NCI-H748 (cell line): ENCODE measurements around the gene GABPB2.
A peak's percentile ranks its signal among the peaks of the same experiment; 100 is the strongest.

Experiments used
- DNase-seq: peaks from one replicate; lab custom pipeline; 2025; ENCODE audit not compliant: unreplicated experiment; lab: John Stamatoyannopoulos, UW

Gene GABPB2

GRCh38 chr1:151158326-151158725 lies 87.8 kb downstream of the GABPB2 start:
- no peak for DNase-seq

- no peak for DNase-seq
Measured at GRCh38 chr1:151158751-151159251, 88.2 kb downstream of the GABPB2 start.

GRCh38 chr1:151159373-151159772 lies 88.8 kb downstream of the GABPB2 start:
- DNase-seq = no peak

DNA sequence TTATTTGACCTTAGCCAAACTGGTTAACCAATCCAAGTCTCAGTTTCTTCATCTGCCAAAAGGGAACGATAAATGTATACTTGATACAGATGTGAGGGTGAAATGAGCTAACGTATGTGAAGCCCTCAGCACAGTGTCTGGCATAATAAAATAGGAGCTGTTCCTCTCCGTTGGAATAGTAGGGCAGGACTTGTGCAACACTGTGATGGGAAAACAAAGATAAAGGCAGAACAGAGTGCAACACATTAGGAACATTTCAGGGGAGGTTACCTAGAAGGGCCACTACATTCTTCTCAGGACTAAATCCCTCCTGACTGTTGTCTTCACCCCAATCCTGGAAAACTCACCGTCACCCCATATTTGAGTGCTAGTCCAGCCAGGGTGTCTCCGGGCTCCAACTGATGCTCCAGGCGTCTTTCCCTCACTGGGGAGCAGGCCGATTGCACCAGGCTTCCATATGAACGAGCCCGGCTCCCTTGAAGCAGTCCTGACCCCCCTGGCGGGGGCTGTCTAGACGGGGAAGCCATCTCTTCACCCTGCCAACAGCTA lies 94.2 kb downstream of the GABPB2 start:
- no peak for DNase-seq

- peak; percentile 71 for DNase-seq
Measured at GRCh38 chr1:151165281-151165737, 94.7 kb downstream of the GABPB2 start.

DNA sequence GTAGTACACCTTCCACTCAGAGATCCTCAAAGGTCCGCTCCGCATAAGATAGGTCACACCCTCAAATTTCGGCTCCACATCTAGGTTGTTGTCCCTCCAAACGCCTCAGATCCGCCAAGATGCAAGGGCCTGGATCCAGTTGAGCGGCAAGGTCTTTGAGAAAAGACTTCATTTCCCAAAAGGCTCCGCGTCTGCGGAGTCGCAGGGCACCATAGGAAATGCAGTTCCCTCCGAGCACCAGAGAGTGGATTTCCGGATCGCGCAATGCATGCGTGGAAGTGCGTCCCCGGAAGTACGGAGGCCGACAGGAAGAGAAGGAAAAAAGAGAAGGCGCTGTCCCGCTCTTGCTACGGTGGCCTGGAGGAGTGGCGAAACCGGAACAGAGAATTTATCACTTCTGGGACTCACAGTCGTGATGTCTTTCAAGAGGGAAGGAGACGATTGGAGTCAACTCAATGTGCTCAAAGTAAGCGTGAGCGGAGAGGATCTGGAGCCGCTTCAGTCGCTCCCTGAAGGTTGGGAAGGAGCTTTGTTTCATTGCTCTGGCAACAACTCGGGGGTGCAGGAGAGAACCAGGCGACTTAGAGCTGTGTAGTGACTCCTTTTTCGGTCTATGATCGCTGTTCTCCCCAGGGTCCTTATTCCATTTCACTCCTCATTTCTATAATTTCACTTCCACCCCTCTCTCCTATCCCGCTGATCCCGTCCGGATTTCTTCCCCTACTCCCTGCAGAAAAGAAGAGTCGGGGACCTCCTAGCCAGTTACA lies 95.4 kb downstream of the GABPB2 start, which contains the start of the genes LYSMD1 and SCNM1:
Gene LYSMD1 (minus strand): TSS at position 165 of the 767 bp plus-strand sequence. CDS start 644 bp downstream, outside the sequence.
Gene SCNM1 (plus strand): TSS at position 407 of the 767 bp plus-strand sequence. CDS start 9 bp downstream, at position 416.
- DNase-seq = peak; percentile 99

GRCh38 chr1:151166505-151166956 lies 96.0 kb downstream of the GABPB2 start:
- peak; percentile 29 for DNase-seq

GRCh38 chr1:151167116-151167515 lies 96.6 kb downstream of the GABPB2 start:
- no peak for DNase-seq

- DNase-seq = no peak
Measured at GRCh38 chr1:151171190-151171589, 100.6 kb downstream of the GABPB2 start.
